ENCODE data around the gene HDLBP.

HDLBP gene

GRCh38 chr2:241209271-241209670 lies 106.2 kb downstream of the HDLBP start:
- no peaks in the 10 kb centered on the region for H3K36me3 ChIP-seq (ENCODE audit: insufficient read depth, low read length)
- H3K9ac ChIP-seq (ENCODE audit: low read depth, low read length): no peak overlapping the region
- peaks cover 3% of the 10 kb centered on the region; the same call in 1 of the 2 replicates for H3K4me1 ChIP-seq (ENCODE audit: insufficient read depth, low read length)
- H3K9me3 ChIP-seq (ENCODE audit: control insufficient read depth, insufficient read depth, low read length): no peaks in the 10 kb centered on the region

- Histone ChIP-seq H3K9ac (ENCODE audit: low read depth, low read length) (no peak overlapping the region), H3K36me3 (ENCODE audit: insufficient read depth, low read length) (no peaks in the 10 kb centered on the region), H3K9me3 (ENCODE audit: control insufficient read depth, insufficient read depth, low read length) (no peaks in the 10 kb centered on the region), H3K4me1 (ENCODE audit: insufficient read depth, low read length) (peaks cover 3% of the 10 kb centered on the region; the same call in 1 of the 2 replicates)
These were observed 107.4 kb downstream of the HDLBP start for GRCh38 chr2:241208058-241208457.

GRCh38 chr2:241207641-241208040 lies 107.8 kb downstream of the HDLBP start:
- Histone ChIP-seq H3K4me1 (ENCODE audit: insufficient read depth, low read length) (peaks cover 3% of the 10 kb centered on the region; the same call in 1 of the 2 replicates), H3K9ac (ENCODE audit: low read depth, low read length) (no peak overlapping the region), H3K36me3 (ENCODE audit: insufficient read depth, low read length) (no peaks in the 10 kb centered on the region), H3K9me3 (ENCODE audit: control insufficient read depth, insufficient read depth, low read length) (no peaks in the 10 kb centered on the region)

- Histone ChIP-seq H3K4me1 (ENCODE audit: insufficient read depth, low read length) (peaks cover 3% of the 10 kb centered on the region; the same call in 1 of the 2 replicates), H3K36me3 (ENCODE audit: insufficient read depth, low read length) (no peaks in the 10 kb centered on the region), H3K9ac (ENCODE audit: low read depth, low read length) (no peak overlapping the region), H3K9me3 (ENCODE audit: control insufficient read depth, insufficient read depth, low read length) (no peaks in the 10 kb centered on the region)
These were observed 108.3 kb downstream of the HDLBP start for GRCh38 chr2:241207151-241207550.

GRCh38 chr2:241205086-241205485 lies 110.4 kb downstream of the HDLBP start:
- Histone ChIP-seq H3K9me3 (ENCODE audit: control insufficient read depth, insufficient read depth, low read length) (no peaks in the 10 kb centered on the region), H3K4me1 (ENCODE audit: insufficient read depth, low read length) (no peaks in the 10 kb centered on the region), H3K9ac (ENCODE audit: low read depth, low read length) (no peak overlapping the region), H3K36me3 (ENCODE audit: insufficient read depth, low read length) (no peaks in the 10 kb centered on the region)

- H3K9ac ChIP-seq (ENCODE audit: low read depth, low read length): no peak overlapping the region
- H3K4me1 ChIP-seq (ENCODE audit: insufficient read depth, low read length): no peaks in the 10 kb centered on the region
- H3K9me3 ChIP-seq (ENCODE audit: control insufficient read depth, insufficient read depth, low read length): no peaks in the 10 kb centered on the region
- H3K36me3 ChIP-seq (ENCODE audit: insufficient read depth, low read length): no peaks in the 10 kb centered on the region
These were observed 111.0 kb downstream of the HDLBP start for GRCh38 chr2:241204490-241204889.

GRCh38 chr2:241204010-241204384 lies 111.5 kb downstream of the HDLBP start:
- Histone ChIP-seq H3K9ac (ENCODE audit: low read depth, low read length) (no peak overlapping the region), H3K4me1 (ENCODE audit: insufficient read depth, low read length) (no peaks in the 10 kb centered on the region), H3K9me3 (ENCODE audit: control insufficient read depth, insufficient read depth, low read length) (no peaks in the 10 kb centered on the region), H3K36me3 (ENCODE audit: insufficient read depth, low read length) (no peaks in the 10 kb centered on the region)

- no peaks in the 10 kb centered on the region for H3K36me3 ChIP-seq (ENCODE audit: insufficient read depth, low read length)
- H3K9ac ChIP-seq (ENCODE audit: low read depth, low read length): no peak overlapping the region
- no peaks in the 10 kb centered on the region for H3K9me3 ChIP-seq (ENCODE audit: control insufficient read depth, insufficient read depth, low read length)
- H3K4me1 ChIP-seq (ENCODE audit: insufficient read depth, low read length): no peaks in the 10 kb centered on the region
These were observed 112.1 kb downstream of the HDLBP start for GRCh38 chr2:241203218-241204009.

- Histone ChIP-seq H3K36me3 (ENCODE audit: insufficient read depth, low read length) (no peaks in the 10 kb centered on the region), H3K9me3 (ENCODE audit: control insufficient read depth, insufficient read depth, low read length) (no peaks in the 10 kb centered on the region), H3K9ac (ENCODE audit: low read depth, low read length) (no peak overlapping the region), H3K4me1 (ENCODE audit: insufficient read depth, low read length) (no peaks in the 10 kb centered on the region)
These were observed 112.8 kb downstream of the HDLBP start for GRCh38 chr2:241202681-241203080.

- no peak overlapping the region for H3K9ac ChIP-seq (ENCODE audit: low read depth, low read length)
- H3K9me3 ChIP-seq (ENCODE audit: control insufficient read depth, insufficient read depth, low read length): no peaks in the 10 kb centered on the region
- no peaks in the 10 kb centered on the region for H3K36me3 ChIP-seq (ENCODE audit: insufficient read depth, low read length)
- H3K4me1 ChIP-seq (ENCODE audit: insufficient read depth, low read length): no peaks in the 10 kb centered on the region
These were observed 113.2 kb downstream of the HDLBP start for GRCh38 chr2:241202268-241202585.

GRCh38 chr2:241201445-241202267 lies 113.8 kb downstream of the HDLBP start:
- H3K36me3 ChIP-seq (ENCODE audit: insufficient read depth, low read length): no peaks in the 10 kb centered on the region
- H3K4me1 ChIP-seq (ENCODE audit: insufficient read depth, low read length): no peaks in the 10 kb centered on the region
- H3K9ac ChIP-seq (ENCODE audit: low read depth, low read length): no peak overlapping the region
- H3K9me3 ChIP-seq (ENCODE audit: control insufficient read depth, insufficient read depth, low read length): no peaks in the 10 kb centered on the region

GRCh38 chr2:241200822-241201395 lies 114.6 kb downstream of the HDLBP start:
- Histone ChIP-seq H3K9me3 (ENCODE audit: control insufficient read depth, insufficient read depth, low read length) (no peaks in the 10 kb centered on the region), H3K36me3 (ENCODE audit: insufficient read depth, low read length) (no peaks in the 10 kb centered on the region), H3K4me1 (ENCODE audit: insufficient read depth, low read length) (no peaks in the 10 kb centered on the region), H3K9ac (ENCODE audit: low read depth, low read length) (no peak overlapping the region)

- H3K9me3 ChIP-seq (ENCODE audit: control insufficient read depth, insufficient read depth, low read length): no peaks in the 10 kb centered on the region
- H3K4me1 ChIP-seq (ENCODE audit: insufficient read depth, low read length): no peaks in the 10 kb centered on the region
- H3K36me3 ChIP-seq (ENCODE audit: insufficient read depth, low read length): no peaks in the 10 kb centered on the region
- no peak overlapping the region for H3K9ac ChIP-seq (ENCODE audit: low read depth, low read length)
These were observed 115.3 kb downstream of the HDLBP start for GRCh38 chr2:241199897-241200821.

- H3K4me1 ChIP-seq (ENCODE audit: insufficient read depth, low read length): no peaks in the 10 kb centered on the region
These were observed 116.2 kb downstream of the HDLBP start for GRCh38 chr2:241199286-241199685.

More at GRCh38 chr2:241199286-241199685, 116.2 kb downstream of the HDLBP start:
- H3K9ac ChIP-seq (ENCODE audit: low read depth, low read length): no peak overlapping the region
- H3K36me3 ChIP-seq (ENCODE audit: insufficient read depth, low read length): no peaks in the 10 kb centered on the region
- no peaks in the 10 kb centered on the region for H3K9me3 ChIP-seq (ENCODE audit: control insufficient read depth, insufficient read depth, low read length)
